GM18519 (cell line): ENCODE measurements around the gene PHB1.
"Not testable (repeated sequence)": the region's sequence is repeated elsewhere in the genome, so short reads cannot be mapped to it uniquely, and the experiment has no call there.

Source experiments
- ATAC-seq: cut with Tn5 transposase; IDR thresholded peaks from one replicate; pipeline ENCODE4 v1.9.1; 2021; ENCODE audit warnings: mild to moderate bottlenecking, moderate library complexity; ENCODE audit not compliant: unreplicated experiment, low FRiP score

PHB1 gene

DNA sequence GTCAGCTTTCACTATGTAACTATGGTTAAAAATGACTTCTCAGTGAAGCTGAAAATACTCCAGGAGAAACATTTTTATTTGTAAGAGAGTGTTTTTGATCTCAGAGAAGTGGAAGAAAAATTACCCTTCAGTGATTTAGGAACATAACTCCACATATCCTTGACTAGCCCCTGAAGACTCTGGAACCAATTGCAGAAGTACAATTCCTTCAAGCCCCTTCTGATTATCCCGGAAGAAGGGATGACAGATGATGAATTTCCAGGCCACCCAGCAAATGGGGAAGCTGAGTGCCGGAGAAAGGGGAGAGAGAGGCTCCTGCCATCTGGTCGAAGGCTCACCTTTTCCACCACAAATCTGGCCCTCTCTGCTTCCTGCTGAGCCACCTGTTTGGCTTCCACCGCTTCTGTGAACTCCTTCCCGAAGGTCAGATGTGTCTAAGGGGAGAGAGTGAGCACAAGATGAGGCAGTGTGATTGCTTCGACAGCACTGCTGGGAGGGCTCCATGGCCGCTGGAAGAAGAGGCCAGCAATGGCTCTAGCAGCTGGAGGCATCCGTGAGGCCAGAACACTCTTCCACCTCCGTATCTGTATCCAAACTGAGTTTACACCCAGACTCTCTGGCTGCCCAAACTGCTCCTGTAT is 8.1 kb downstream of the PHB1 start:
- no peak for ATAC-seq

DNA sequence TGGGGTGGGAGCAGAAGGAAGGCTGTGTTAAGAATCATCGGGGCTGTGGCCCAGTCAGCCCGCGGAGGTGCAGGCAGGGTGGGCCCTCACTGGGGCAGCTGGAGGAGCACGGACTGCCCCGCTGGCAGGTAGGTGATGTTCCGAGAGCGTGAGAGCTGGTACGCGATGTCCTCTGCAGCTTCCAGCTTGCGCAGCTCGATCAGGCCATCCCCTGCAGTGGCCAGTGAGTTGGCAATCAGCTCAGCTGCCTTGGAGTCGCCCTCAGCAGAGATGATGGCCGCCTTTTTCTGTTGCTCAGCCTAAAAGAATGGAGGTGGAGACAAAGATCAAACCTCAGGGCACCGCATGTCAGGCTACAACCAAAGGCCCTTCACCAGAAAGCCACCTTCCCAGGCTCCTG is 9.8 kb downstream of the PHB1 start:
- ATAC-seq = no peak

DNA sequence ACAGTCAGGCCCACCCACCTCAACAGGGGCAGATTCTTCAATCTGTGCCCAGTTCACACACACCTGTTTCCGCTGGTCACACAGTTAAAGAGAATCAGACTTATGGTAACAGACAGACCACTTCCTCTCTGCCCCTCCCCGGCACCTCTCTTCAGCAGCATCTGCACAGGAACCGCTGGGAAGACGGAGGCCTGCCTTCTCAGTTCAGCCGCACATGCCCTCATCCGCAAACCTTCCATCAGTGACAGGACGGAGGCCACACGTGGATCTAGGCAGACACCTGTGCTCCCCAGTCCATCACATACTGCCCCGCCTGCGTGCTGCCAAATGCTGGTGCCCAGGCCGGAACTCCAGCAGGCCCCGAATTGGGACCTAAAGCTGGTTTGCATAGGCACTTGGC is 10.3 kb downstream of the PHB1 start:
- ATAC-seq = no peak

DNA sequence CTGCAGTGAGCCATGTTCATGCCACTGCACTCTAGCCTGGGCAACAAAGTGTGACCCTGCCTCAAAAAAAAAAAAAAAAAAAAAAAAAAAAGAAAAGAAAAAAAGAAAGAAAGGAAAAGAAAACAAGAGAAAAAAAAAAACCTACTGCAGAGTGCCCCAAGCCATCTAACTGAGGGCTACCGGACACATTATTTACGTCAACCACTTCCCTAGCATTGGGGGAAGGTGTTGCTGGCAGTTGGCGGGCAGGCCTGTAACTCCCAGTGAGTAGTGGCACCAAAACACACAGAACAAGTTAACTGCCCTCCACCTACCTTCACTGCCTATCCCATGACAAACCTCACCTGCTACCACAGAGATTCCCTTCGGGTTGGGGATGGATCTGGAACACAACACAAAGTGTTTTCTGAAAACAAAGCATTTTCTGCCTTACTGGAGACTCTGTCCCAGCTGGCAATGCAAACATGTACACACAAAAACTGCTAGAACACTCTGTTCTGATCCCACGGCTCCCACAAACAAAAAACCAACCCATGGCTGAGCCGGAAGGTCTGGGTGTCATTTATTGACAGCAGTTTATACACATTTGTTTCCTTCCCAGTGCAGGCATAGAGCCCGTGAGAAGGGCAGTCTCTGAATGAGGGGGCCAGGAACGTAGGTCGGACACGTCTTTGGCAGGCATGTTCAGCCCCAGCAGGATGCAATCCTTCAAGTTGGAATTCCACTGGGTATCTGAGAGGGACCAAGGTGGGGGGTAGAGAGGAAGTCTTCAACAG is 11.0 kb downstream of the PHB1 start:
- no peak for ATAC-seq

DNA sequence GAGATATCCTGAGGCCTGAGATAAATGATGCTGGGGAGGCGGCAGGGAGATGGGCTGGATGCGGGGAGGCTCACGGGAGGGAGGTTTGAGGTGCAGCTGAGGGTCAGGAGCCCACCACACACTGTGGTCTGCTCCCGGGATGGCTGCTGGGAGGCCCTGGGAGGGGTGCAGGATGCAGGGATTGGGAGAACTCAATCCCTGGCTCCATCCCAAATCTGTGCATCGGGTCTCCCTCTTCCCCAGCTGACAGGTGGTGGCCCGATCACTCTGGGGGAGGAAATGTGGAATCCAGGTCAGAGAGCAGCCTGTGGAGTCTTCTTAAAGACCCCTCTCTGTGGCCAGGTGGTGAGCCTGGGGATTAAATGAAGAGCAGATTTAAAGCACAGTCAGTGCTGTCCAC is 12.0 kb downstream of the PHB1 start:
- ATAC-seq = no peak

DNA sequence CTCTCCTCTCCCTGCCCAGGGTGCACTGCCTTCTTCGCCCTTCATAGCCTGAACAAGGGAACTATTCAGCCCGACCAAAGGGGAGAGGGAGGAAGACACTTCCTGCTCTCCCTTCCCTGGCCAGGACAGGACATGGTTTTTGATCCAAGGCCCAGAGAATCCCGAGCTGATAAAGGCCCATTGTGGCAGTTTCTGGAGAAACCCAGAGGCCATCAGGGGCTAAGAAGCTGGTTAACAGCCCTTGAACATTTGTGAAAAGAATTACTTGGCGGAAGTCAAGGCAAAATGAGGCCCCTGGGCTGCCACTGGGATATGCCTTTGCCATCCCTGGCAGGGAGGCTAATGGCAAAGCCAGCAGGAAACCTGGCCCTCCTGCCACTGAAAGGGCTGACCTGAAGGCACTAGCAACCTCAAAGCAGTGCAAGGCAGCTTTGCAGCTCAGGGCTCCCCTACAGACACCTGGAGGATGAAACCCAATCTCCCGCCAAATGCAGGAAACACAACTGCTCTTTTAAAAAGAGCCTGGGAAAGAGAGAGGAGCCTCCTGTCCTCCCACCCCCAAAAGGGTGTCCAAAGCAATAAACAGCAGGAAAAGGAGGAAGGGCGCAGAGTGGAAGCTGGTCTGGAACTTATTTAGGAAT is 12.6 kb downstream of the PHB1 start:
- no peak for ATAC-seq

DNA sequence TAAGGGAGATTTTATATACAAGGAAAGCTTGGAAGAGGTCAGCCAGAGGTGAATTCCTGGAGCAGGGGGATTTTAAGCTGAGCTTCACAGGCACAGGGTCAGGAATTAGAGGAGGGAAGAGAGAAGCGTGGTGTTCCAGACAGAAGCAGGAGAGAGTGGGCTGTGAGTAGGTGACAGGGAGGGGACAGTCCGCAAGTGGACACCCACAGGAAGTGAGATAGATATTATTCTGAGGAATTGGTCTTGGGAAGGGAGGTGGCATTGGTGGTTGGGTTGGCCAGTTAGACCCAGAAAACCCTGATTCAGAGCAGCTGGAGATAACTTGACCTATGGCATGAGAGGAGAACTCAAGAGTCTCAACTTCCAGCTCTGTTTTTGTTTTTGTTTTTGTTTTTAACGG is 14.7 kb downstream of the PHB1 start:
- no peak for ATAC-seq

DNA sequence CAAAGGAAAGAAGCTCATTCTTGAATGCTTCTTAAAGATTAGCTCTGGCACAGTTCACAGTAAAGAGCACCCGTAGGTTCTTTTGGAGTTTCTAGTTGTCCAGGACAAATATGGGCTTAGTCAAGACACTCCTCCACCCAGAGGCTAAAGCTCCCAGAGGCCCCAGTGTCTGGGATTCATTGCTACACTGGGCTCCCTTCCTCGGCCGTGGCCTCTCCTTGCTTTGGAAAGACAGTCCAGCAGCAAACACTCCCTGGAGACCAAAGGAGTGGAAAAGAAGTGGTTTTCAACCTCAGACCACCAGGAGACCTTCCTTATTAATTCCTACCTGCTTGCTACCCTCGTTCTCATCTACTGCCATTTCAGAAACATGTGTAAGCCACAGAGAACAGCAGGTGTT is 17.1 kb downstream of the PHB1 start:
- no peak for ATAC-seq

DNA sequence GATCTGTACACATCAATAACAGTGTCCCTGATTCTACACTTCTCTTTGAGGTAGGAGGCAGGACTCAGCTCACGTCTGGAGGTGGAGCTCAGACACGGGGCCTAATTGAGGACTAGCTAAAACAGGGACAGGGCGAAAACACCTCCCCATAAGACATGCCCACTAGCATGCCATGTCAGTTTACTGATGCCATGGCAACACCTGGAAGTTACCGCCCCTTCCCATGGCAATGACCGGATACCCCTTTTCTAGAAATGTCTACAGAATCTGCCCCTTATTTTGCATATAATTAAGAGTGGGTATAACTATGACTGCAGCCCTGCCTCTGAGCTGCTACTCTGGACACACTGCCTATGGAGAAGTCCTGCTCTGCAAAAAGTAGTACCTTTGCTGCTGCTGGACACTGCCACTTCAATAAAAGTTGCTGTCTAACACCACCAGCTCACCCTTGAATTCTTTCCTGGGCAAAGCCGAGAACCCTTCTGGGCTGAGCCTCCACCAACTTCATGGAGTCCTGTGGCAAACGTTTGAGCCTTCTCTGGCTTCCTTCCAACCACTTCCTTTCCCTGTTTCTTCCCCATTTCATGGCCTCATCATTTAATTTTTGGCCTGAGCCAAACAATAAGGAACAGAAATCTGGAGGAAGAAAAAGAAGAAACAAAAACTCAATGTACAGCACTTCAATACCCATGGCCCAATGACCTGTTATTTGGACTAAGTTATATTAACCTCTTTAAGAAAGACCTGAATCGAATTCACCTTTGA is 21.0 kb downstream of the PHB1 start:
- no peak for ATAC-seq

DNA sequence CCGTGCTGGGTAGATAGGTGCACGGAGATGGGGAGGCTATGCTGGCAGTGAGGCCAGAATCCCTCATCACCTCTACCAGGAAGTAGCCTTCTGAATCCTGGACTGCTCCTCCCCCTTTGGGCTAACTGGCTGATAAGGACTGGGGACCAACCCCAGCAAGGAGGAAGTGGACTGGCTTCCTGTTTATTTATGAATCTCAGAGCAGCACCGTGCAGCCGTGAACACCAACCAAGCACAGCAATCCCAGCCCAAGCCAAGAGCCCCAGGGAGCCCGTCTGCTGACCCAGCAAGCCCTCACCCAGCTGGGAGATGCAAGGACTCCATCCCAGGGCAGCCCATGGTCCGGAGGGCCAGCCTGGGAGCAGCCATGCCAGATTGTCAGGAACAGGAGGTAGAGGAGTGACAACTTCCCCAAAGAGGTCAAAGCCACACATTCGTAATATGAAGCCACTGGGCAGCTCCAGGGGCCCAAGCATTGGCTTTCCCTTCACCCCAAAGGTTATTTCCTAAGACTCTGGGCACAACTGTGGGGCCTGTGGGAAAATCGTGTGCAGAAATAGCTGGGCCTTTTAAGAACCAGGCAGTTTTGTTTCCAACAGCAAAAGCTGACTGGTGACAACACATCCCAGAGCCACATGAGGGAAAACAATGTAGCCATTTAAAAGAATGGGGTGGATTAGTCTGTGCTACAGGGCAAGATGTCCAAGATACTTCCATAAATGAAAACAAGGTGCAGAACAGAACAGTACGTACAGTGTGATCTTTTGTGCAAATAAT is 23.9 kb downstream of the PHB1 start:
- ATAC-seq = no peak

DNA sequence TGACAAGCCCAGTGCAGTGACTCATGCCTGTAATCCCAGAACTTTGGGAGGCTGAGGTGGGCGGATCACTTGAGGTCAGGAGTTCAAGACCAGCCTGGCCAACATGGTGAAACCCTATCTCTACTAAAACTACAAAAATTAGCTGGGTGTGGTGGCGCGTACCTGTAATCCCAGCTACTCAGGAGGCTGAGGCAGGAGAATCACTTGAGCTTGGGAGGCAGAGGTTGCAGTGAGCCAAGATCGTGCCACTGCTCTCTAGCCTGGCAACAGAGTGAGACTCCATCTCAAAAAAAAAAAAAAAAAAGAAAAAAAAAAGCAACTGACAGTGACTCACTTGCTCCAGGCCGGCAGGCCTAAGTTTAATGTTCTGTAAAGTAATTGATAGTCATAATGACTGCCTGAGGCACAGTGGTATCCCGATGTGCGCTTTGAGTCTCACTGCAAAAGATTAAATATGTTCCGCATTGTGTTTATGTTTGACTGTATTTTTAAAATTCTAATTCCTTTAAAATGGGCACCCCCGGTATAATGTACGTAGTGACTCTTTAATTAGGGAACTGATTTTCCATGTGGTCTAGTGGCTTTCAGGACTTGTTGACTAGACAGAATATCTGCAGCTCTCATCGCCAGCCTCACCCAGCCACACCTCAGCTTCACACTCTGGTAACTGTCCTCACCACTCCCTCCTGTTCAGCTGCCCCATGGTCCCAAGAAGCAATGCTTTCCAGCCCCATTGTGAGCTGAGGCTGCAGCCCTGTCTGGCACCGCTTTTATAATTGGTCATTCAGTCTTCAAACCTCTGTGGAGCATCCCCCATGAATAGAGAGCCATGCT is 25.0 kb downstream of the PHB1 start:
- ATAC-seq = not testable (repeated sequence)

DNA sequence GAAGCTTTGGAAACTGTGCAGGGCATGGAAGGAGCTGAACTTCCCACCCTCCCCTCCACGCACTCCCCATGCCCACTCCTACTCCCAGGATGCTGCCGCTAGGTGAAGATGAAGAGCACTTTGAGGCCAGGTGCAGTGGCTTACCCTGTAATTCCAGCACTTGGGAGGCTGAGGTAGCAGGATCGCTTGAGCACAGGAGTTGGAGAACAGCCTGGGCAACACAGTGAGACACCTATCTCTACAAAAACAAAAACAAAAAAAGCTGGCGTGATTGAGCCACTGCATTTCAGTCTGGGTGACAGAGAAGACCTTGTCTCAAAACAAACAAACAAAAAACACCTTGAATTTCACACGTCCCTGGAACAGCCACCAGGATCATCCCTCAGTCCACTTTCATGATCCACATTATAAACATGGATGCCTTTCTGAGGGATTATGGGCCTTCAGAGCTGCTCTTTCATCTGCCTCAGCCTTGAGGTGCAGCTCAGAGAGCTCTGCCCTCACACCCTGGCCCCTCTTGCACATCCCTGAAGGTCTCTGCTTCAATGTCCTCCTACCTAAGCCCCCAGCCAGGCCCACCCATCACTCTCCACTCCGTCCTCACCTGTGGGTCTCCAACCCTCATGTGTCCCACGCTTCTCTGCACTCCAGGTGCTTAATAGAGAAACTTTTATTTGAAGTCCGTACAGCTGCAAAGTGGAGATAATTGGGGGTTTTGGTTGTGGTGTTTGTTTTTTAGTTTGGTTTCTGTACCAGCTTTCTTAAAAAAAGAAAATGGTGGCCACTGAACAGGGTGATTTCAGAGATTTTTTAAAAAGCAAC is 25.8 kb downstream of the PHB1 start:
- ATAC-seq = no peak

DNA sequence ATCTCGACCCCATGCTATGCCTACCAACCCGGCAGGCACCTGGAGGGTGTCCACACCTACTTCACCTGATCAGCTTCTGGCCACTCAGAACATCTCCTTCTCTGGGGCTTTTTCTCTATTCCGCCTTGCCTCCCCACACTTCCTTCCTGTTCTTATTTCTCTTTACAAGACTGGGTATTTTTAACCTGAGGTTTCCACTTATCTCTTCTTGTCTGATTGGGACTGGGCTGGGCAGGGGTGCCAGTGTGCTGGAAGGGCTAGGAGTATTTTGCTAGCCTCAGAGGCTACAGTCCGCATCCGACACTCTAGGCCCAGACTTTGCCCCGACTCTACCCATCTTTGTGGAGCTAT is 26.4 kb downstream of the PHB1 start:
- no peak for ATAC-seq

DNA sequence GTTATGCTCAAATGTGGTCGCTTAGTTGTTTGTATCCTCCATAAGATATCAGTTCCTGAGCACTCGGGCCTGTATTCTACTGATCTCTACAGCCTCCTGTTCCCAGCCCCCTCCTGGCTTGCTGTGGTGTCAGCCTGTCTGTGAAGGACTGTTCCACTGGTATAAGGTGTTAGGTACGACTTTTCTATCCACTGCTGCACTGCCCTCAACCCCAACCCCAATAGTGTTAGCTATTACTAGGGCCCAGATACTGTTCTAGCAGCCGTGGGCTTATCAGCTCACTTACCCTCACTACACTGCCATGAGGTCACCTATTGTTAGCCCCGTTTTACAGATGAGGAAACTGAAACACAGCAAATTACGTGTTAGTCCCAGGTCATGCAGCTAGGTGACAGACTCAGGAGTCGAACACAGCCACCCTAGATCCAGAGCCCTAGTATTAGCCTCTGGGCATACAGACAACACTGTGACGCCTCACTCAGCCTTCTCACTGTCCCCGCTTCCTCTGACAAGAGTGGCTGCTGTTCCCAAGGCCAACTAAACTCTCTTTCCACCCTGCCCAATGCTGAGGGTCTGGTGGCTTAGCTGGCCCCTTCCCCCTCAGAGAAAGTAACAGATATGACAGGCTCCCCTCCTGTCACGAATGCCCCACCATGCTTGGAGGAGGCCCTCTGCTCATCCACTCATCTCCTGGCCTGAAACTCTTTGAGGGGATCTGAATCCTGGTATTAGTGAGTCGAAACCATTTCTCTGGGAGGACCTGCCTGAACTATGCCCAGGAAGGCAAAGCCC is 27.0 kb downstream of the PHB1 start:
- ATAC-seq = no peak

DNA sequence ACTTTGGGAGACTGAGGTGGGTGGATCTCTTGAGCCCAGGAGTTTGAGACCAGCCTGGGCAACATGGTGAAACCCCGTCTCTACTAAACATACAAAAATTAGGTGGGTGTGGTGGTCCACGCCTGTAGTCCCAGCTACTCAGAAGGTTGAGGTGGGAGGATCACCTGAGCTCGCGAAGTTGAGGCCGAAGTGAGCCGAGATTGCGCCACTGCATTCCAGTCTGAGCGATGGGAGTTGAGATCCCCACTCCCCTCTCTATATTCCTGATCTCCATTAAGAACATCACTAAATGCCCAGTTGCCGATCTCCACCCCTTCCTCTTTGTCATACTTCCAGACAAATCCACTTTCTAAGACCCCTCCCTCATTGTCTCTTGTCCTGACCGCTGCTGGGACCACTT is 28.3 kb downstream of the PHB1 start:
- ATAC-seq = no peak

DNA sequence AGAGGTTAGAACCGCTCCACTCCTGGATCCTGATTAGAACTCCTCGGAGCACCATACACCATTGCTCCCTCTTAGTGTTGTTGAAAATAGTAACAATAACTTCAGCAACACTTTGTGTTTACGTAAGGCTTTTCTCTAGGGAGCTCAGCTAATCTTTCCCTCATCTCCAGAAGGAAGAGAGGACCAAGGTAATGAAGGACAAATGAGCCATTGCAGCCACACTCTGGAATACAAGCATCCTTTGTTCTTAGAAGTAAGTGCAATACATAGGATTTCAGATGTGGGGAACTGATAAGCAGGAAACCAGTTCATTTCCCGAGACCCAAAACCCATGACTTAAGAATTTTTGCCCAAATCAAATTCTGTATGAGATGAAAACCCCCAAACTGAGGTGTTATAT is 29.7 kb downstream of the PHB1 start:
- no peak for ATAC-seq

DNA sequence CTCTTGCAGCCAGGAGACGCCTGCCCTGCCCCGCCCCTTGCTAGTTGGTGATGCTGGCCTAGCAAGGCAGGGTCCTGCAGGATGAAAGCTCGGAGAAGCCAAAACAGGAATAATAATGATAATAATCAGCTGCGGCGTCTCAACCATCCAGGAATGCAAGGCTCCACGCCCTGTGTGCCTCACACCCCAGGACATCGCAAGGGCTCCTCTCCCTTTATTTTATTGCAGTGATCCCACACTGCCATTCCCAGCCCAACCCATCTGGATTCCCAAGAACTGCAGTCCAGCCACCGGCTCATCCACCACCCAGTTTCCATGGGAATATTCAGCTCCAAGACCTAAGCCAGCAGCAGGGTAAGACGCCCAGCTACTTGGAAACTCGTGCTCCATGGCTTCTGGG is 31.6 kb downstream of the PHB1 start:
- ATAC-seq = no peak

DNA sequence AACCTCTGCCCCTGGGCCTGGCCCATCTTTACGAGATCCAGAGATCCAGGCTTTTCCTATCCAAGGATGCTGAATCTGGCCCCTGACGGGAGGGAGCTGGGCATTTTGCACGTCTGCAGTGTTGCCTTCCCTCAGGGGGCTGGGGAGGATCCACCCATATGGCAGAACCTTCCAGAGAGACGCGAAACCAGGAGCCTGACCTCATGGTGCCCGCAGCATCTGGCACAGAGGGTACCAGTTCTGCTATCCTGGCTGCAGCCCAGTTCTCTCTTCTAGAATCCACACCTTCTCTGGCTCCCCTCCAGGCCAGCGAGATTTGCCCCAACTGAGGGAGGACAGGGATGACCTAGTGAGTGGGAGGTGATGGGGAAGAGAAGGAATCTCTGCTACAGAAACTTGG is 32.1 kb downstream of the PHB1 start:
- ATAC-seq = no peak
